Measurements from ENCODE around the gene MOB3B.

- no peak for TF ChIP-seq ZNF521 (tag by site-specific recombination; IDR thresholded peaks at IDR 0.05)
- no peak for TF ChIP-seq ZBTB21 (tag by site-specific recombination; IDR thresholded peaks at IDR 0.05)
- no peak for TF ChIP-seq ZNF792 (tag by site-specific recombination; IDR thresholded peaks at IDR 0.05)
These were observed 201.1 kb downstream of the MOB3B start for GRCh38 chr9:27328483-27328882.

Data from HEK293 (cell line).